ENCODE measurements around the gene PHF11.

- TF ChIP-seq EZH2 (IDR thresholded peaks at IDR 0.05) (no peak), POLR2AphosphoS5 (IDR thresholded peaks at IDR 0.05; ENCODE audit: borderline replicate concordance, low read depth, low read length) (no peak), FOXP2 (optimal IDR thresholded peaks at IDR 0.05; ENCODE audit: control extremely low read depth, extremely low read length, insufficient read depth) (no peak)
These were observed 55.3 kb downstream of the PHF11 start for GRCh38 chr13:49550942-49551644.

All from SK-N-MC (cell line).